ENCODE data around the gene CDK14. TPM values are rescaled to one million over a fixed set of nuclear protein-coding genes. Genes with fewer than 3 reads are reported as not detected.

Gene CDK14
- total RNA-seq, 1 donor, result 44.8 TPM

GRCh38 chr7:91005024-91005423 lies 408.9 kb downstream of the CDK14 start:
- TF ChIP-seq CTCF (IDR thresholded peaks at IDR 0.05; ENCODE audit: insufficient read depth, low read length), result no peak
- no peak for DNase-seq (ENCODE audit: low read depth)
- no peak overlapping the region for H3K4me3 ChIP-seq (ENCODE audit: low read depth, low read length)

- no peak for DNase-seq (ENCODE audit: low read depth)
- TF ChIP-seq CTCF (IDR thresholded peaks at IDR 0.05; ENCODE audit: insufficient read depth, low read length), result no peak
- no peak overlapping the region for H3K4me3 ChIP-seq (ENCODE audit: low read depth, low read length)
Observed at GRCh38 chr7:91005841-91006240, 409.7 kb downstream of the CDK14 start.

GRCh38 chr7:91007371-91007770 lies 411.2 kb downstream of the CDK14 start:
- no peak for TF ChIP-seq CTCF (IDR thresholded peaks at IDR 0.05; ENCODE audit: insufficient read depth, low read length)
- no peak overlapping the region for H3K4me3 ChIP-seq (ENCODE audit: low read depth, low read length)
- DNase-seq (ENCODE audit: low read depth), result no peak

GRCh38 chr7:91013078-91013477 lies 417.0 kb downstream of the CDK14 start:
- DNase-seq (ENCODE audit: low read depth), result no peak
- TF ChIP-seq CTCF (IDR thresholded peaks at IDR 0.05; ENCODE audit: insufficient read depth, low read length), result no peak
- no peak overlapping the region for H3K4me3 ChIP-seq (ENCODE audit: low read depth, low read length)

GRCh38 chr7:91019686-91020385 lies 423.7 kb downstream of the CDK14 start:
- DNase-seq (ENCODE audit: low read depth), result no peak
- H3K4me3 ChIP-seq (ENCODE audit: low read depth, low read length), result no peak overlapping the region
- TF ChIP-seq CTCF (IDR thresholded peaks at IDR 0.05; ENCODE audit: insufficient read depth, low read length), result no peak

GRCh38 chr7:91020636-91021385 lies 424.7 kb downstream of the CDK14 start:
- DNase-seq (ENCODE audit: low read depth), result peak; percentile 58
- no peak overlapping the region for H3K4me3 ChIP-seq (ENCODE audit: low read depth, low read length)
- no peak for TF ChIP-seq CTCF (IDR thresholded peaks at IDR 0.05; ENCODE audit: insufficient read depth, low read length)
